ENCODE data around the gene ZNF555.

Gene ZNF555

GRCh38 chr19:2813235-2814160 lies 27.8 kb upstream of the ZNF555 start:
- Histone ChIP-seq H3K4me1 (ENCODE audit: control insufficient read depth, low read depth, low read length) (no peaks in the 10 kb centered on the region), H4K8ac (ENCODE audit: low read depth, low read length) (no peak overlapping the region), H4K5ac (ENCODE audit: low read length) (no peak overlapping the region), H2BK15ac (replicated peaks; ENCODE audit: low read depth) (no peak overlapping the region), H3K27ac (ENCODE audit: low read depth, low read length) (no peak overlapping the region), H3K79me2 (ENCODE audit: control insufficient read depth, insufficient read depth, low read length) (no peaks in the 10 kb centered on the region), H3K23ac (ENCODE audit: low read length) (no peak overlapping the region), H3K27me3 (ENCODE audit: insufficient read depth, low read length, poor library complexity) (no peaks in the 10 kb centered on the region), H3K36me3 (ENCODE audit: control insufficient read depth, insufficient read depth, low read length) (peaks cover 3% of the 10 kb centered on the region), H3K79me1 (ENCODE audit: low read length) (no peaks in the 10 kb centered on the region), H3K9ac (ENCODE audit: low read length) (no peak overlapping the region), H2BK5ac (ENCODE audit: low read length) (no peak overlapping the region), H2AK5ac (ENCODE audit: low read length) (no peak overlapping the region), H3K18ac (ENCODE audit: low read length) (no peak overlapping the region), H2BK120ac (ENCODE audit: low read depth, low read length) (no peak overlapping the region), H3K4me3 (ENCODE audit: low read length) (no peak overlapping the region), H3K4me2 (ENCODE audit: low read length) (no peak overlapping the region), H3K4ac (ENCODE audit: low read depth, low read length) (no peak overlapping the region), H3K56ac (ENCODE audit: low read length) (no peak overlapping the region)
- WGBS (ENCODE audit: extremely low coverage, insufficient coverage, low lambda C conversion rate), result no CpG with 5 or more reads among the region's 35 CpGs
- peak; percentile 32 for DNase-seq

- Histone ChIP-seq H4K8ac (ENCODE audit: low read depth, low read length) (no peak overlapping the region), H3K36me3 (ENCODE audit: control insufficient read depth, insufficient read depth, low read length) (peaks cover 1% of the 10 kb centered on the region), H2AK5ac (ENCODE audit: low read length) (no peak overlapping the region), H3K9ac (ENCODE audit: low read length) (no peak overlapping the region), H4K5ac (ENCODE audit: low read length) (no peak overlapping the region), H2BK120ac (ENCODE audit: low read depth, low read length) (no peak overlapping the region), H3K23ac (ENCODE audit: low read length) (no peak overlapping the region), H3K4me3 (ENCODE audit: low read length) (no peak overlapping the region), H3K4me2 (ENCODE audit: low read length) (no peak overlapping the region), H2BK15ac (replicated peaks; ENCODE audit: low read depth) (no peak overlapping the region), H3K27ac (ENCODE audit: low read depth, low read length) (no peak overlapping the region), H3K4ac (ENCODE audit: low read depth, low read length) (no peak overlapping the region), H3K79me2 (ENCODE audit: control insufficient read depth, insufficient read depth, low read length) (no peaks in the 10 kb centered on the region), H2BK5ac (ENCODE audit: low read length) (no peak overlapping the region), H3K4me1 (ENCODE audit: control insufficient read depth, low read depth, low read length) (no peaks in the 10 kb centered on the region), H3K18ac (ENCODE audit: low read length) (no peak overlapping the region), H3K79me1 (ENCODE audit: low read length) (no peaks in the 10 kb centered on the region), H3K56ac (ENCODE audit: low read length) (no peak overlapping the region), H3K27me3 (ENCODE audit: insufficient read depth, low read length, poor library complexity) (no peaks in the 10 kb centered on the region)
- DNase-seq, result no peak
- WGBS (ENCODE audit: extremely low coverage, insufficient coverage, low lambda C conversion rate), result no CpG with 5 or more reads among the region's 11 CpGs
Measured at GRCh38 chr19:2814426-2814825, 26.8 kb upstream of the ZNF555 start.

GRCh38 chr19:2815191-2815614 lies 26.1 kb upstream of the ZNF555 start:
- H3K56ac ChIP-seq (ENCODE audit: low read length), result no peak overlapping the region
- H3K4ac ChIP-seq (ENCODE audit: low read depth, low read length), result no peak overlapping the region
- H3K27ac ChIP-seq (ENCODE audit: low read depth, low read length), result no peak overlapping the region
- H2BK120ac ChIP-seq (ENCODE audit: low read depth, low read length), result no peak overlapping the region
- WGBS (ENCODE audit: extremely low coverage, insufficient coverage, low lambda C conversion rate), result no CpG with 5 or more reads among the region's 13 CpGs
- H3K27me3 ChIP-seq (ENCODE audit: insufficient read depth, low read length, poor library complexity), result no peaks in the 10 kb centered on the region
- H3K36me3 ChIP-seq (ENCODE audit: control insufficient read depth, insufficient read depth, low read length), result peaks cover 1% of the 10 kb centered on the region
- H3K9ac ChIP-seq (ENCODE audit: low read length), result no peak overlapping the region
- H4K8ac ChIP-seq (ENCODE audit: low read depth, low read length), result no peak overlapping the region
- H4K5ac ChIP-seq (ENCODE audit: low read length), result no peak overlapping the region
- H2BK5ac ChIP-seq (ENCODE audit: low read length), result no peak overlapping the region
- no peak overlapping the region for H3K18ac ChIP-seq (ENCODE audit: low read length)
- H2AK5ac ChIP-seq (ENCODE audit: low read length), result no peak overlapping the region
- no peak overlapping the region for H2BK15ac ChIP-seq (replicated peaks; ENCODE audit: low read depth)
- no peak overlapping the region for H3K4me3 ChIP-seq (ENCODE audit: low read length)
- no peaks in the 10 kb centered on the region for H3K79me1 ChIP-seq (ENCODE audit: low read length)
- no peak overlapping the region for H3K4me2 ChIP-seq (ENCODE audit: low read length)
- H3K4me1 ChIP-seq (ENCODE audit: control insufficient read depth, low read depth, low read length), result no peaks in the 10 kb centered on the region
- H3K23ac ChIP-seq (ENCODE audit: low read length), result no peak overlapping the region
- DNase-seq, result no peak
- H3K79me2 ChIP-seq (ENCODE audit: control insufficient read depth, insufficient read depth, low read length), result no peaks in the 10 kb centered on the region

GRCh38 chr19:2815923-2816322 lies 25.4 kb upstream of the ZNF555 start:
- no CpG with 5 or more reads among the region's 15 CpGs for WGBS (ENCODE audit: extremely low coverage, insufficient coverage, low lambda C conversion rate)
- peaks cover 1% of the 10 kb centered on the region for H3K36me3 ChIP-seq (ENCODE audit: control insufficient read depth, insufficient read depth, low read length)
- H2AK5ac ChIP-seq (ENCODE audit: low read length), result no peak overlapping the region

GRCh38 chr19:2816641-2817040 lies 24.6 kb upstream of the ZNF555 start:
- no peak overlapping the region for H2AK5ac ChIP-seq (ENCODE audit: low read length)
- H3K79me2 ChIP-seq (ENCODE audit: control insufficient read depth, insufficient read depth, low read length), result no peaks in the 10 kb centered on the region
- no peak overlapping the region for H3K23ac ChIP-seq (ENCODE audit: low read length)
- no peak overlapping the region for H3K9ac ChIP-seq (ENCODE audit: low read length)
- DNase-seq, result no peak
- H3K79me1 ChIP-seq (ENCODE audit: low read length), result no peaks in the 10 kb centered on the region
- no peak overlapping the region for H3K4me2 ChIP-seq (ENCODE audit: low read length)
- no peak overlapping the region for H2BK15ac ChIP-seq (replicated peaks; ENCODE audit: low read depth)
- no peak overlapping the region for H3K27ac ChIP-seq (ENCODE audit: low read depth, low read length)
- H3K27me3 ChIP-seq (ENCODE audit: insufficient read depth, low read length, poor library complexity), result no peaks in the 10 kb centered on the region
- H3K4ac ChIP-seq (ENCODE audit: low read depth, low read length), result no peak overlapping the region
- no peaks in the 10 kb centered on the region for H3K4me1 ChIP-seq (ENCODE audit: control insufficient read depth, low read depth, low read length)
- no peak overlapping the region for H3K4me3 ChIP-seq (ENCODE audit: low read length)
- no peak overlapping the region for H4K8ac ChIP-seq (ENCODE audit: low read depth, low read length)
- H3K18ac ChIP-seq (ENCODE audit: low read length), result no peak overlapping the region
- WGBS (ENCODE audit: extremely low coverage, insufficient coverage, low lambda C conversion rate), result no CpG with 5 or more reads among the region's 16 CpGs
- H3K56ac ChIP-seq (ENCODE audit: low read length), result no peak overlapping the region
- H3K36me3 ChIP-seq (ENCODE audit: control insufficient read depth, insufficient read depth, low read length), result peaks cover 1% of the 10 kb centered on the region
- H4K5ac ChIP-seq (ENCODE audit: low read length), result no peak overlapping the region
- H2BK120ac ChIP-seq (ENCODE audit: low read depth, low read length), result no peak overlapping the region
- H2BK5ac ChIP-seq (ENCODE audit: low read length), result no peak overlapping the region

More at GRCh38 chr19:2815923-2816322, 25.4 kb upstream of the ZNF555 start:
- no peak for DNase-seq
- Histone ChIP-seq H2BK15ac (replicated peaks; ENCODE audit: low read depth) (no peak overlapping the region), H3K18ac (ENCODE audit: low read length) (no peak overlapping the region), H3K4ac (ENCODE audit: low read depth, low read length) (no peak overlapping the region), H3K56ac (ENCODE audit: low read length) (no peak overlapping the region), H3K9ac (ENCODE audit: low read length) (no peak overlapping the region), H3K27me3 (ENCODE audit: insufficient read depth, low read length, poor library complexity) (no peaks in the 10 kb centered on the region), H3K4me2 (ENCODE audit: low read length) (no peak overlapping the region), H3K23ac (ENCODE audit: low read length) (no peak overlapping the region), H2BK5ac (ENCODE audit: low read length) (no peak overlapping the region), H3K4me3 (ENCODE audit: low read length) (no peak overlapping the region), H3K27ac (ENCODE audit: low read depth, low read length) (no peak overlapping the region), H4K8ac (ENCODE audit: low read depth, low read length) (no peak overlapping the region), H2BK120ac (ENCODE audit: low read depth, low read length) (no peak overlapping the region), H3K79me2 (ENCODE audit: control insufficient read depth, insufficient read depth, low read length) (no peaks in the 10 kb centered on the region), H4K5ac (ENCODE audit: low read length) (no peak overlapping the region), H3K4me1 (ENCODE audit: control insufficient read depth, low read depth, low read length) (no peaks in the 10 kb centered on the region), H3K79me1 (ENCODE audit: low read length) (no peaks in the 10 kb centered on the region)
